B cell (primary cell): Measurements from ENCODE around the gene GLOD5.

Experiments
- EZH2 ChIP-seq: IDR thresholded peaks from 2 replicates; pipeline ENCODE4 v1.6.1; 2012; ENCODE audit warnings: borderline replicate concordance, low read depth, mild to moderate bottlenecking, moderate library complexity, low read length; ENCODE audit not compliant: insufficient read depth, poor library complexity, severe bottlenecking
- TF ChIP-seq, protein P1 (sequence below): fragments of 200-600 bp; IDR thresholded peaks from one replicate; pipeline ENCODE4 v1.8.0; 2022; ENCODE audit warnings: antibody characterized with exemption, mild to moderate bottlenecking

DNA sequence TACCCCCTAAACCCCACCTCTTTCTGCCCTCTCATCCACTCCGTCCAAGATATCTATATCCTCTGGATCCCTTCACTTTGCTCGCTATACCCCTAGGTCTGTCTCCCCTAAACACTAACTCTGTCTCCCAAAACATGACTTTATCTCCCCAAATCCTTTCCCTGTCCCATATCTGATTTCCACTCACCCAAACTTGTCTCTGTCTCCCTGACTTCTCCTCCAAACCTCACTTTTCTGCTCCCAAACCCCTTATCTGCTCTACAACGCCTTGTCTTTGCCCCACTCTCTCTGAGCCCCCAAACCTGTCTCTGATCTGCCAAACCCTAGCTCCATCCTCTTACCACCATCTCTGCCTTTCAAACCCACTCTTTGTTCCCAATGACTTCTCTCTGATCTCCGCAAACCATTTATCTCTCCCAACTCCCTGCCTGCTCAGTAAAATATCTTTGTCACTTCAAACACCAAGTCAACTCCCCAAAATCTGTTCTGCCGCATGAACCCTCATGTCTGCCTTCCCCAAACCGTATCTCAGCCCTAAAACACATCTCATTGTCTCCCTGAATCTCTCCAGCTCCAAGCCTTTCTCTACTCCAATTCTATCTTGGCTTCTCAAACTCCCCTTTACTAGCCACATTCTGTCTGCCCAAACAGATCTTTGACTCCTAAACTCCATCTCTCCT, 25.4 kb downstream of the GLOD5 start:
- TF ChIP-seq, protein P1, sequence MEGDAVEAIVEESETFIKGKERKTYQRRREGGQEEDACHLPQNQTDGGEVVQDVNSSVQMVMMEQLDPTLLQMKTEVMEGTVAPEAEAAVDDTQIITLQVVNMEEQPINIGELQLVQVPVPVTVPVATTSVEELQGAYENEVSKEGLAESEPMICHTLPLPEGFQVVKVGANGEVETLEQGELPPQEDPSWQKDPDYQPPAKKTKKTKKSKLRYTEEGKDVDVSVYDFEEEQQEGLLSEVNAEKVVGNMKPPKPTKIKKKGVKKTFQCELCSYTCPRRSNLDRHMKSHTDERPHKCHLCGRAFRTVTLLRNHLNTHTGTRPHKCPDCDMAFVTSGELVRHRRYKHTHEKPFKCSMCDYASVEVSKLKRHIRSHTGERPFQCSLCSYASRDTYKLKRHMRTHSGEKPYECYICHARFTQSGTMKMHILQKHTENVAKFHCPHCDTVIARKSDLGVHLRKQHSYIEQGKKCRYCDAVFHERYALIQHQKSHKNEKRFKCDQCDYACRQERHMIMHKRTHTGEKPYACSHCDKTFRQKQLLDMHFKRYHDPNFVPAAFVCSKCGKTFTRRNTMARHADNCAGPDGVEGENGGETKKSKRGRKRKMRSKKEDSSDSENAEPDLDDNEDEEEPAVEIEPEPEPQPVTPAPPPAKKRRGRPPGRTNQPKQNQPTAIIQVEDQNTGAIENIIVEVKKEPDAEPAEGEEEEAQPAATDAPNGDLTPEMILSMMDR = no peak
- no peak for TF ChIP-seq EZH2
